ENCODE measurements around the gene APOL6. TPM values are rescaled to one million over a fixed set of nuclear protein-coding genes. Genes with fewer than 3 reads are reported as not detected.

The APOL6 gene
- total and polyA plus RNA-seq, 2 of the 13 experiments (the other 11 are each of a cell fraction or from before 2014, with no cell fraction given) = 5.2 to 7.5 TPM

DNA sequence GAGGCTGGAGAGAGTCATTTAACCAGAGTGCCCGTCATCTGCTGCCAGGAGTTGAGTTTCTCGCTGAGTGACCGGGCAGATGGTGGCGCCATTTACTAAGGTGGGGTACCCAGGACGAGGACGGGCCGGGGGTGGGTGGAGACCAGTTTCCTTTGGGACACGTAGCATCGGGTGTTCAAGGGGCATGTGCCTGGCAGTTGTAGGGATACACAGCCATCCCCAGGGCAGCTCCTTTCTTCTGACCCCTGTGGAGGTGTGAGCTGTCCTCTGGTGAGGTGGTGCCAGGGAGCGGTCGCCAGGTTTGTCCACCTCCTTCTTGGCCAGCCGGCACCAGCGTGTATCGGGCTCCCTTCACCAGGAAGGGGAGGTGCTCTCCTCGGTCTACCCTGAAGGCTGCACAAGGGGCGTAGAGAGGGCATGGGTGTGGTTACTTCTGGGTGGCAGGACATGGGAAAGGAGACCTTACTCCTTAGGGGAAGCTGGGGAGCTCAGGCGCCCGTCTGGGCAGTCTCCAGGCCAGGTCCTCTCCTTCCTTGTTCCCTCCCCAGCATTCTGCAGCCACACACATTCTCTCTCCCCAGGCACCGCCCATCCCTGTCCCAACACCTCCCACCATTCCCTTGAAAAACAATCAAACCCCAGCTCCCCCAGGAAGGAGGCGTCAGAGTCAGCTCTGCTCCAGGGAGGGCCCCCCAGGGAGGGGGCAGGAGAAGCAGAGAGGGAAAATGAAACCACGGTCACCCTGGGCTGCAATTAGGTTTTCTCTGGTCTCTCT, 20.8 kb upstream of the APOL6 start (continued):
- TF ChIP-seq PHF8 (CRISPR knock-in tag; IDR thresholded peaks at IDR 0.05) (peak; percentile 29; the same call in 1 of the 2 replicates), ATAD3A (CRISPR knock-in tag; IDR thresholded peaks at IDR 0.05) (no peak), ISL2 (CRISPR knock-in tag; IDR thresholded peaks at IDR 0.05) (peak; percentile 57), ZNF687 (CRISPR knock-in tag; IDR thresholded peaks at IDR 0.05) (peak; percentile 84), ZNF263 (CRISPR knock-in tag; IDR thresholded peaks at IDR 0.05) (peak; percentile 64), STAG1 (CRISPR knock-in tag; IDR thresholded peaks at IDR 0.05) (peak; percentile 85), KDM5B (CRISPR knock-in tag; IDR thresholded peaks at IDR 0.05; ENCODE audit: borderline replicate concordance) (no peak; the same call in 1 of the 2 replicates), DNMT1 (CRISPR knock-in tag; IDR thresholded peaks at IDR 0.05) (no peak), SAP130 (CRISPR knock-in tag; IDR thresholded peaks at IDR 0.05; ENCODE audit: low read depth) (peak; percentile 62), PRDM4 (CRISPR knock-in tag; IDR thresholded peaks at IDR 0.05; ENCODE audit: borderline replicate concordance) (no peak), ZNF10 (CRISPR knock-in tag; IDR thresholded peaks at IDR 0.05; ENCODE audit: borderline replicate concordance, low read depth) (no peak), ZNF781 (CRISPR knock-in tag; IDR thresholded peaks at IDR 0.05; ENCODE audit: borderline replicate concordance, not compliant biosample characterization) (no peak)
- TF ChIP-seq, protein P1, sequence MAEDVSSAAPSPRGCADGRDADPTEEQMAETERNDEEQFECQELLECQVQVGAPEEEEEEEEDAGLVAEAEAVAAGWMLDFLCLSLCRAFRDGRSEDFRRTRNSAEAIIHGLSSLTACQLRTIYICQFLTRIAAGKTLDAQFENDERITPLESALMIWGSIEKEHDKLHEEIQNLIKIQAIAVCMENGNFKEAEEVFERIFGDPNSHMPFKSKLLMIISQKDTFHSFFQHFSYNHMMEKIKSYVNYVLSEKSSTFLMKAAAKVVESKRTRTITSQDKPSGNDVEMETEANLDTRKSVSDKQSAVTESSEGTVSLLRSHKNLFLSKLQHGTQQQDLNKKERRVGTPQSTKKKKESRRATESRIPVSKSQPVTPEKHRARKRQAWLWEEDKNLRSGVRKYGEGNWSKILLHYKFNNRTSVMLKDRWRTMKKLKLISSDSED (CRISPR knock-in tag; IDR thresholded peaks at IDR 0.05) = no peak
- TF ChIP-seq, protein P2, sequence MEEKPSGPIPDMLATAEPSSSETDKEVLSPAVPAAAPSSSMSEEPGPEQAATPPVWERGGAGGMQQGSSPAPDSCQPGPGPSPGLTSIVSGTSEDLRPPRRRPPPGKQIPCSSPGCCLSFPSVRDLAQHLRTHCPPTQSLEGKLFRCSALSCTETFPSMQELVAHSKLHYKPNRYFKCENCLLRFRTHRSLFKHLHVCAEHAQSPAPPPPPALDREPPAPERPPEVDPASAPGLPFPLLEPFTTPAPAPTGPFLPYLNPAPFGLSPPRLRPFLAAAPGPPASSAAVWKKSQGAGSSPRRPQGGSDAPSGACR (CRISPR knock-in tag; IDR thresholded peaks at IDR 0.05) = no peak
- TF ChIP-seq, protein P3, sequence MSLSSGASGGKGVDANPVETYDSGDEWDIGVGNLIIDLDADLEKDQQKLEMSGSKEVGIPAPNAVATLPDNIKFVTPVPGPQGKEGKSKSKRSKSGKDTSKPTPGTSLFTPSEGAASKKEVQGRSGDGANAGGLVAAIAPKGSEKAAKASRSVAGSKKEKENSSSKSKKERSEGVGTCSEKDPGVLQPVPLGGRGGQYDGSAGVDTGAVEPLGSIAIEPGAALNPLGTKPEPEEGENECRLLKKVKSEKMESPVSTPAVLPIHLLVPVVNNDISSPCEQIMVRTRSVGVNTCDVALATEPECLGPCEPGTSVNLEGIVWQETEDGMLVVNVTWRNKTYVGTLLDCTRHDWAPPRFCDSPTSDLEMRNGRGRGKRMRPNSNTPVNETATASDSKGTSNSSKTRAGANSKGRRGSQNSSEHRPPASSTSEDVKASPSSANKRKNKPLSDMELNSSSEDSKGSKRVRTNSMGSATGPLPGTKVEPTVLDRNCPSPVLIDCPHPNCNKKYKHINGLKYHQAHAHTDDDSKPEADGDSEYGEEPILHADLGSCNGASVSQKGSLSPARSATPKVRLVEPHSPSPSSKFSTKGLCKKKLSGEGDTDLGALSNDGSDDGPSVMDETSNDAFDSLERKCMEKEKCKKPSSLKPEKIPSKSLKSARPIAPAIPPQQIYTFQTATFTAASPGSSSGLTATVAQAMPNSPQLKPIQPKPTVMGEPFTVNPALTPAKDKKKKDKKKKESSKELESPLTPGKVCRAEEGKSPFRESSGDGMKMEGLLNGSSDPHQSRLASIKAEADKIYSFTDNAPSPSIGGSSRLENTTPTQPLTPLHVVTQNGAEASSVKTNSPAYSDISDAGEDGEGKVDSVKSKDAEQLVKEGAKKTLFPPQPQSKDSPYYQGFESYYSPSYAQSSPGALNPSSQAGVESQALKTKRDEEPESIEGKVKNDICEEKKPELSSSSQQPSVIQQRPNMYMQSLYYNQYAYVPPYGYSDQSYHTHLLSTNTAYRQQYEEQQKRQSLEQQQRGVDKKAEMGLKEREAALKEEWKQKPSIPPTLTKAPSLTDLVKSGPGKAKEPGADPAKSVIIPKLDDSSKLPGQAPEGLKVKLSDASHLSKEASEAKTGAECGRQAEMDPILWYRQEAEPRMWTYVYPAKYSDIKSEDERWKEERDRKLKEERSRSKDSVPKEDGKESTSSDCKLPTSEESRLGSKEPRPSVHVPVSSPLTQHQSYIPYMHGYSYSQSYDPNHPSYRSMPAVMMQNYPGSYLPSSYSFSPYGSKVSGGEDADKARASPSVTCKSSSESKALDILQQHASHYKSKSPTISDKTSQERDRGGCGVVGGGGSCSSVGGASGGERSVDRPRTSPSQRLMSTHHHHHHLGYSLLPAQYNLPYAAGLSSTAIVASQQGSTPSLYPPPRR (CRISPR knock-in tag; IDR thresholded peaks at IDR 0.05; ENCODE audit: borderline replicate concordance) = 0 out of 2 replicates have a peak, but pooled peaks have one; percentile 7
